ENCODE results near the gene WDFY3. TPM values are rescaled to one million over a fixed set of nuclear protein-coding genes. Genes with fewer than 3 reads are reported as not detected.

WDFY3 gene
- total RNA-seq, 1 donor from 2014 or later = 0.75 TPM

- Mint-ChIP-seq H3K9me3 (no peaks in the 10 kb centered on the region), H3K4me3 (no peak overlapping the region), H3K4me1 (no peaks in the 10 kb centered on the region), H3K36me3 (ENCODE audit: low read depth) (no peaks in the 10 kb centered on the region), H3K27me3 (peaks cover 2% of the 10 kb centered on the region), H3K27ac (no peak overlapping the region)
- intact Hi-C loops (cut with micrococcal nuclease) = no loop called here
- no peak for DNase-seq
These were observed 226.4 kb downstream of the WDFY3 start for GRCh38 chr4:84740057-84740456.

DNA sequence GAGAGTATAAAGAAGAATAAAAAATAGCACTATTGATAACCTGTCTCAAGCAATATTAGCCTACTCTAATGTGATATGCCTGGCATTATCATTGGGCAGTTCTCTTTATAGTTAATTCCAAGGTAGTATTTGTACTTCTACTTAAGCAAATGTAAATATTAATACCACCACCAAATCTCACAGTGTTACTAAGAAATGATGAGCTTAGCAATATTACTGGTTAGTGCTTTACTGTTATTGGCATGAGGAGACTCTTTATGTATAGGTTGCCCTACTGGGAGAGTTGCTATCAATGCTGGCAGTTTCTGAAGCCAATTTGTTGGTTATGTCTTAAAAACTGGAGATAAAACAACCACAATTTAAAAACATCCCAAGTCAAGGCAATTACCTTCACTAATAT lies 227.9 kb downstream of the WDFY3 start:
- Mint-ChIP-seq H3K4me1 (no peaks in the 10 kb centered on the region), H3K4me3 (no peak overlapping the region), H3K9me3 (no peaks in the 10 kb centered on the region), H3K27me3 (peaks cover 2% of the 10 kb centered on the region), H3K27ac (no peak overlapping the region), H3K36me3 (ENCODE audit: low read depth) (no peaks in the 10 kb centered on the region)
- DNase-seq = no peak
- intact Hi-C loops (cut with micrococcal nuclease) = no loop called here

- intact Hi-C loops (cut with micrococcal nuclease) = no loop called here
- Mint-ChIP-seq H3K4me3 (no peak overlapping the region), H3K9me3 (no peaks in the 10 kb centered on the region), H3K4me1 (no peaks in the 10 kb centered on the region), H3K27ac (no peak overlapping the region), H3K36me3 (ENCODE audit: low read depth) (no peaks in the 10 kb centered on the region), H3K27me3 (peaks cover 2% of the 10 kb centered on the region)
- DNase-seq = no peak
These were observed 228.8 kb downstream of the WDFY3 start for GRCh38 chr4:84737656-84738055.

GRCh38 chr4:84734037-84734436 lies 232.5 kb downstream of the WDFY3 start:
- Mint-ChIP-seq H3K4me3 (no peak overlapping the region), H3K9me3 (no peaks in the 10 kb centered on the region), H3K27ac (no peak overlapping the region), H3K27me3 (no peaks in the 10 kb centered on the region), H3K4me1 (no peaks in the 10 kb centered on the region), H3K36me3 (ENCODE audit: low read depth) (no peaks in the 10 kb centered on the region)
- no peak for DNase-seq
- intact Hi-C loops (cut with micrococcal nuclease) = no loop called here

DNA sequence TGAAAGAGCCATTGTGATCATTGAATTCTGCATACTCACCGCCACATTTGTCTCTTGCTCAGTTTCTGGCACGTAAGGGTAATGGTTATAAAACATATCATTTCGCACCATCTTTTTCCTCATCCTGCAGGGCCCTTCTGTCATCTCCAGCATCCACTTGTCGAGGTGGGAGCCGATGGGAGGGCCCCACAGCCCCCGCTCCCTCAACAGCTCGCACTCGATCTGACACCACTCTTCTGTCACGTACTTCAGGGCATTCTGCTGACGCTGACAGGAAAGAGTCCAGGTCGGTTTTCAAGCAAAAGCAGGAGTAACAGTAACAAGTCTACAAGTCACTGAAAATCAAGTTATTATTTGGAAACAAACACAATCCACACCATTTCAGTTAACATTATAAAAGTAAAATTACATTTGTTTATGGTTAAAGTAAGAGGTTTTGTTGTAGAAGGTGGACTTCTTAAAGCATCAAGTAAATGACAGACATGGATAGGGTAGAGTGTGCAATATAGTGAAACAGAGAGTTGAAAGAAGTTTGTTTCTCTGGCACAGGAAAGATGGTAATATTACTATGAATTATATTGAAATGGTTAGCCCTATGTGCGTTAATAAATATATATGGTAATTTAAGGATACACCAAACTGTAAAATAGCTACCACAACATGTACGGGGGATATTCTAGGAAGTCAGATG lies 233.0 kb downstream of the WDFY3 start:
- Mint-ChIP-seq H3K4me1 (no peaks in the 10 kb centered on the region), H3K27me3 (no peaks in the 10 kb centered on the region), H3K27ac (no peak overlapping the region), H3K9me3 (no peaks in the 10 kb centered on the region), H3K36me3 (ENCODE audit: low read depth) (no peaks in the 10 kb centered on the region), H3K4me3 (no peak overlapping the region)
- intact Hi-C loops (cut with micrococcal nuclease) = no loop called here
- DNase-seq = no peak

DNA sequence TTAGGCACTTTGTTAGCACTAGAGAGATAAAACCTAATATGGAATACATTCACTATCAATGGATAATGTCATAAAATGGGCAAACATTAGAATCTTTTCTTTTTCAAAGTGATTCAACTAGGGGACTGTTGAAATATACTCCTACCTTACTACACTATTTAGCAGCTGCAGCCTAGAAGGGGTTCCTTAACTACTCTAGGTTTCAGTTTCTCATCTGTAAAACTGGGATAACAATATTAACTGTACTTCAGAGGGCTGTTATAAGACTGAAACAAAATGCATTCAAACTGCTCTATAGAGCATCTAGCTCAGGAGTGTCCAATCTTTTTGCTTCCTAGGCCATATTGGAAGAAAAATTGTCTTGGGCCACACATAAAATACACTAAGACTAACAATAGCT lies 236.1 kb downstream of the WDFY3 start:
- Mint-ChIP-seq H3K36me3 (ENCODE audit: low read depth) (no peaks in the 10 kb centered on the region), H3K27me3 (peaks cover 6% of the 10 kb centered on the region), H3K27ac (no peak overlapping the region), H3K4me3 (no peak overlapping the region), H3K9me3 (no peaks in the 10 kb centered on the region), H3K4me1 (no peaks in the 10 kb centered on the region)
- intact Hi-C loops (cut with micrococcal nuclease) = no loop called here
- DNase-seq = no peak

DNA sequence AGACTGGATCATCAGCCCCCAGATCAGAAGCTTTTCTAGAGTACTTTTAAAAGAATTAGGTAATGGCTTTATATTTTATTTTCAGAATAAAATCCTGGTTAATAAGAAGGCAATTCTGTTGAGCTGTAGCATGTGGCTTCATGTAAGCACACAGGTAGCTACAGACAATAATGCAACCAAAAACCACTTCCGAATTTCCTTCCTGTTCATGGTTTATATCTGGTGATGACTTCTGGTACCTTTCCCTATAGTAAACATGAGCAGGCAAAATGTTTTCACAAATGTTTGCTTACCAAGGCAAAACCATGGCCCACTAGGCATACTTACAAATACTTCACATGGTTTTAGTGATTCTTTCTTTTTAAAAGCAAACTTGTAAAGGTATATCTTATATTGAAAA lies 239.0 kb downstream of the WDFY3 start:
- H3K9me3 Mint-ChIP-seq = no peaks in the 10 kb centered on the region
- intact Hi-C loops (cut with micrococcal nuclease) = no loop called here
- no peaks in the 10 kb centered on the region for H3K4me1 Mint-ChIP-seq
- H3K27ac Mint-ChIP-seq = no peak overlapping the region
- H3K27me3 Mint-ChIP-seq = peaks cover 9% of the 10 kb centered on the region
- H3K36me3 Mint-ChIP-seq (ENCODE audit: low read depth) = no peaks in the 10 kb centered on the region
- H3K4me3 Mint-ChIP-seq = no peak overlapping the region
- no peak for DNase-seq

GRCh38 chr4:84726356-84726755 lies 240.1 kb downstream of the WDFY3 start:
- no peak overlapping the region for H3K4me3 Mint-ChIP-seq
- H3K4me1 Mint-ChIP-seq = no peaks in the 10 kb centered on the region
- DNase-seq = no peak
- no peaks in the 10 kb centered on the region for H3K9me3 Mint-ChIP-seq
- no peaks in the 10 kb centered on the region for H3K36me3 Mint-ChIP-seq (ENCODE audit: low read depth)
- H3K27ac Mint-ChIP-seq = no peak overlapping the region
- intact Hi-C loops (cut with micrococcal nuclease) = no loop called here
- peaks cover 9% of the 10 kb centered on the region for H3K27me3 Mint-ChIP-seq

DNA sequence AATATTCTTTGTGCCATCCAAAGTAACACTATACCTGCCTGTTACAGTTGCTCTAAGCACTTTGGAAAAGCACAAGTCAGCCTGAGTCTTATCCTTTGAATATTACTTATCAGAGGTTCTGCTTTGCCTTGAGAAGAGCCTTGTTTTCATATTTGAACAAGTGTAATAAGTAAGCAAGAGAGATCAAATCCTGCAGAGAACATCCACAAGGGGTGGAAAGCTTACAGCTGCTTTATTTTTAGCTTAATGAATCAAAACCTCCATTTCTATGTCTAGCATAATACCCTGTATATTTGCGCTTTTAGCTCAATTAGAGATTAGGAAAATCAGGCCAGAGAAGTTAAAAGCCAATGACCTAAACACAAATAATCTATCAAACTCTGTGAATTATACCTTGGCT lies 243.8 kb downstream of the WDFY3 start:
- H3K9me3 Mint-ChIP-seq = no peaks in the 10 kb centered on the region
- intact Hi-C loops (cut with micrococcal nuclease) = no loop called here
- no peak overlapping the region for H3K27ac Mint-ChIP-seq
- H3K4me1 Mint-ChIP-seq = no peaks in the 10 kb centered on the region
- DNase-seq = no peak
- H3K36me3 Mint-ChIP-seq (ENCODE audit: low read depth) = no peaks in the 10 kb centered on the region
- peaks cover 9% of the 10 kb centered on the region for H3K27me3 Mint-ChIP-seq
- no peak overlapping the region for H3K4me3 Mint-ChIP-seq

DNA sequence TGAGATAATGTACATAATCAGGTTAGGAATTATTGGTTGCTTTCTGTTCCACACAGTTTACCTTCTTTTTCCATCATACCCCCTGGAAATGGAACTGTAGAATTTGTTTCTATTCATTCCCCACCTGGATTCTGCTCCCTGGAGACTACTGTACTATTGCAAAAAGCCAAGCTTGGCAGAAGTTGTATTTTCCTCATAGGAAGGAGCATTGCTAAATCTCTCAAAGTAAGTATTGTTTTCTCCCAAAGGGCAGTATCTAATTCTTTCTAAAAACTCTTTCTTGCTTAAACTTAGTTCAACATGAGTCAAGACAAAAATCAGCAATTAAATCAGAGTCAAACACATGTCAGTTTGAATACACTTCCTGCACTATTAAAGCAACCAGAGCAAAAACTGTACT lies 247.4 kb downstream of the WDFY3 start:
- Mint-ChIP-seq H3K4me1 (no peaks in the 10 kb centered on the region), H3K27ac (no peak overlapping the region), H3K9me3 (no peaks in the 10 kb centered on the region), H3K4me3 (no peak overlapping the region), H3K36me3 (ENCODE audit: low read depth) (no peaks in the 10 kb centered on the region), H3K27me3 (peaks cover 3% of the 10 kb centered on the region)
- intact Hi-C loops (cut with micrococcal nuclease) = no loop called here
- no peak for DNase-seq

- H3K4me3 Mint-ChIP-seq = no peak overlapping the region
- no peak for DNase-seq
- H3K27me3 Mint-ChIP-seq = peaks cover 3% of the 10 kb centered on the region
- no peak overlapping the region for H3K27ac Mint-ChIP-seq
- H3K36me3 Mint-ChIP-seq (ENCODE audit: low read depth) = no peaks in the 10 kb centered on the region
- H3K9me3 Mint-ChIP-seq = no peaks in the 10 kb centered on the region
- intact Hi-C loops (cut with micrococcal nuclease) = no loop called here
- H3K4me1 Mint-ChIP-seq = no peaks in the 10 kb centered on the region
These were observed 247.8 kb downstream of the WDFY3 start for GRCh38 chr4:84718699-84719098.

DNA sequence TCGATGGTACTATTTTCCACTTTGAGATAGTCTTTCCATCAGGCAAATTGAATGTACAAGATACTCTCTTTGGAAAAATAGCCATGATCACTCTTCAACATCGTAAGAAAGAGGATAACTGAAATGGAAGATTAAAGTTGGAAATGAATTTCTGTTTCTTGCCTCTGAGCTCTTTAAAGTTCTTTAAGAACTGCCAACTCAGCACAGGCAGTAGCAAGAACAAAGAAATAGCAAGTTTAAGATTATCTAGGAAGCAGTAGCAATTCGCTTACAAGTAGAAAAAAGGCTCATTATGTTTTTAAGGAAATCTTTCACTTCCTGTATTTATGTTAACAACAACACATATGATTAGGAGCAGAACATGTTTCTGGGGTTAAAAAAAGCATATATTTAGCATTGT lies 255.9 kb downstream of the WDFY3 start:
- intact Hi-C loops (cut with micrococcal nuclease) = no loop called here
- Mint-ChIP-seq H3K36me3 (ENCODE audit: low read depth) (no peaks in the 10 kb centered on the region), H3K27me3 (peaks cover 4% of the 10 kb centered on the region), H3K27ac (no peak overlapping the region), H3K4me3 (no peak overlapping the region), H3K4me1 (no peaks in the 10 kb centered on the region), H3K9me3 (no peaks in the 10 kb centered on the region)
- DNase-seq = no peak

GRCh38 chr4:84708406-84709135 lies 257.9 kb downstream of the WDFY3 start:
- Mint-ChIP-seq H3K36me3 (ENCODE audit: low read depth) (no peaks in the 10 kb centered on the region), H3K9me3 (no peaks in the 10 kb centered on the region), H3K4me1 (no peaks in the 10 kb centered on the region), H3K27me3 (peaks cover 4% of the 10 kb centered on the region), H3K4me3 (no peak overlapping the region), H3K27ac (no peak overlapping the region)
- no peak for DNase-seq
- intact Hi-C loops (cut with micrococcal nuclease) = no loop called here

- Mint-ChIP-seq H3K36me3 (ENCODE audit: low read depth) (no peaks in the 10 kb centered on the region), H3K4me1 (peaks cover 2% of the 10 kb centered on the region), H3K9me3 (no peaks in the 10 kb centered on the region), H3K27ac (no peak overlapping the region), H3K4me3 (no peak overlapping the region), H3K27me3 (peaks cover 7% of the 10 kb centered on the region)
- DNase-seq = no peak
- intact Hi-C loops (cut with micrococcal nuclease) = no loop called here
These were observed 260.2 kb downstream of the WDFY3 start for GRCh38 chr4:84706286-84706685.

Measured in activated CD4-positive, alpha-beta T cell treated with anti-CD3 and anti-CD28 coated beads, Interleukin-2, amount 10 ng/mL, durations not matched to agents 24 days and 14 days (primary cell).